B cell (primary cell): ENCODE data around the gene ADPRH. TPM values are rescaled to one million over a fixed set of nuclear protein-coding genes. Genes with fewer than 3 reads are reported as not detected.

Experiments
- ATAC-seq: fragments of 200-7000 bp; cut with Tn5 transposase; one replicate; pipeline ENCODE4 v1.10.0; 2021; ENCODE audit warnings: low read depth, mild to moderate bottlenecking, moderate number of reproducible peaks, moderate library complexity
- CTCF ChIA-PET: fragments of 350-600 bp; sonication (Branson Sonifier 250); formaldehyde crosslinking; loops from one replicate; lab custom pipeline; 2021; ENCODE audit warnings: antibody characterized with exemption, inconsistent platforms; lab: Charles Lee
- POLR2A ChIA-PET: fragments of 350-600 bp; sonication (Branson Sonifier 250); formaldehyde crosslinking; loops from one replicate; lab custom pipeline; 2021; ENCODE audit warnings: antibody characterized with exemption; lab: Charles Lee
- DNase-seq: peaks from one replicate; pipeline ENCODE4 v3.0.0; 2013
- H2AFZ ChIP-seq: 2 replicates; pipeline ENCODE4 v1.6.1; 2012; ENCODE audit warnings: mild to moderate bottlenecking, low read depth, low read length; ENCODE audit not compliant: insufficient read depth, poor library complexity, severe bottlenecking
- H3K27ac ChIP-seq, 2 donors: 1 replicate in 1 of 2; 2 replicates in 1 of 2; pipeline ENCODE4 v1.5.1; 2012 to 2013; ENCODE audit warnings: low read length in 2 of 2, mild to moderate bottlenecking in 2 of 2, moderate library complexity in 1 of 2
- H3K27me3 ChIP-seq, 4 experiments: fragments of 200-600 bp in 1 of 4; sonication (generic) in 1 of 4; replicated peaks in 1 of 4; 1 replicate in 2 of 4; 2 replicates in 2 of 4; pipeline versions ENCODE4 v1.6.1 to v1.7.0; 2013 to 2016; ENCODE audit warnings: low read length in 3 of 4, mild to moderate bottlenecking in 2 of 4, mixed read lengths in 1 of 4, moderate library complexity in 1 of 4; ENCODE audit not compliant: insufficient read depth in 4 of 4, control insufficient read depth in 3 of 4; ENCODE audit errors: control extremely low read depth in 1 of 4
- H3K36me3 ChIP-seq, 2 experiments: replicated peaks in 1 of 2; 1 replicate in 1 of 2; 2 replicates in 1 of 2; pipeline versions ENCODE4 v1.6.1 to v1.7.1; 2013; ENCODE audit warnings: low read length in 1 of 2; ENCODE audit not compliant: insufficient read depth in 2 of 2, control insufficient read depth in 1 of 2; ENCODE audit errors: control extremely low read depth in 1 of 2, extremely low read depth in 1 of 2
- H3K4me1 ChIP-seq, 2 donors: fragments of 200-600 bp in 1 of 2; sonication (generic) in 1 of 2; 1 replicate in 1 of 2; 2 replicates in 1 of 2; pipeline versions ENCODE4 v1.5.1 to v1.6.1; 2013 to 2017; ENCODE audit warnings: low read length in 2 of 2; ENCODE audit not compliant: control insufficient read depth in 2 of 2, insufficient read depth in 2 of 2
- H3K4me2 ChIP-seq: replicated peaks from 2 replicates; pipeline ENCODE3; 2012; ENCODE audit warnings: mild to moderate bottlenecking, low read depth, low read length; ENCODE audit not compliant: poor library complexity, severe bottlenecking
- H3K4me3 ChIP-seq, 5 experiments: fragments of 200-600 bp in 1 of 5; sonication (generic) in 1 of 5; 1 replicate in 3 of 5; 2 replicates in 2 of 5; pipeline versions ENCODE4 v1.5.1 to v1.7.0; 2011 to 2016; ENCODE audit warnings: low read length in 4 of 5, mild to moderate bottlenecking in 4 of 5, low read depth in 2 of 5, control low read depth in 1 of 5, moderate library complexity in 1 of 5; ENCODE audit not compliant: insufficient read depth in 1 of 5; ENCODE audit errors: control extremely low read depth in 1 of 5, extremely low read depth in 1 of 5
- H3K79me2 ChIP-seq: fragments of 200-600 bp; sonication (generic); one replicate; pipeline ENCODE4 v1.6.0; 2016; ENCODE audit warnings: low read length; ENCODE audit not compliant: control insufficient read depth, insufficient read depth
- H3K9ac ChIP-seq: fragments of 200-600 bp; sonication (generic); 2 replicates; pipeline ENCODE4 v1.6.1; 2017; ENCODE audit warnings: mild to moderate bottlenecking, low read length, moderate library complexity
- H3K9me3 ChIP-seq, 3 donors: one replicate each; pipeline versions ENCODE4 v1.6.1 to v1.7.1; 2013; ENCODE audit warnings: low read length in 2 of 3; ENCODE audit not compliant: control insufficient read depth in 2 of 3, insufficient read depth in 1 of 3; ENCODE audit errors: control extremely low read depth in 1 of 3
- H4K20me1 ChIP-seq: 2 replicates; pipeline ENCODE4 v1.6.0; 2012; ENCODE audit warnings: mild to moderate bottlenecking, low read length; ENCODE audit not compliant: insufficient read depth, control insufficient read depth, poor library complexity, severe bottlenecking
- H3K27ac Mint-ChIP-seq: one replicate; pipeline ENCODE4 v1.8.0; 2021; ENCODE audit warnings: mixed read lengths
- H3K27me3 Mint-ChIP-seq: one replicate; pipeline ENCODE4 v1.8.0; 2021; ENCODE audit warnings: mixed read lengths
- H3K4me1 Mint-ChIP-seq: one replicate; pipeline ENCODE4 v1.8.0; 2021; ENCODE audit warnings: mixed read lengths
- H3K4me3 Mint-ChIP-seq: one replicate; pipeline ENCODE4 v1.8.0; 2021; ENCODE audit warnings: mixed read lengths
- H3K9me3 Mint-ChIP-seq: one replicate; pipeline ENCODE4 v1.8.0; 2022; ENCODE audit warnings: mixed read lengths; ENCODE audit not compliant: insufficient read depth
- CTCF ChIP-seq: fragments of 200-600 bp; IDR thresholded peaks from one replicate; pipeline ENCODE4 v1.8.0; 2022; ENCODE audit warnings: antibody characterized with exemption, mild to moderate bottlenecking
- EZH2 ChIP-seq: IDR thresholded peaks from 2 replicates; pipeline ENCODE4 v1.6.1; 2012; ENCODE audit warnings: borderline replicate concordance, low read depth, mild to moderate bottlenecking, moderate library complexity, low read length; ENCODE audit not compliant: insufficient read depth, poor library complexity, severe bottlenecking
- WGBS: methylation state at CpG from one replicate; pipeline ENCODE4 v1.1.5; 2013; ENCODE audit warnings: missing lambda C conversion rate; ENCODE audit not compliant: insufficient coverage; 5-methylcytosine and 5-hydroxymethylcytosine counted together
- intact Hi-C: fragments of 100-400 bp; cut with micrococcal nuclease; formaldehyde crosslinking; loops from one replicate; pipeline ENCODE4 v1.10.0; 2022
- polyA plus RNA-seq: library from polyadenylated mRNA; depleted of rRNA; stranded (reverse); fragments of >200 nt; gene quantifications from 2 replicates; pipeline ENCODE4 v1.2.3, GENCODE V29; 2012
- total RNA-seq, 2 donors: library from RNA; stranded (reverse); fragments of 120-200 nt in 1 of 2; gene quantifications; 1 replicate in 1 of 2; 2 replicates in 1 of 2; pipeline versions ENCODE4 v1.2.3 to v1.2.4, GENCODE V29; 2013 to 2022

The ADPRH gene
- total and polyA plus RNA-seq, 2 donors (not counting 1 experiment from before 2014, with no cell fraction given) = 10.0 to 24.5 TPM

- 78% methylated on average over 3 of the region's 8 CpGs for WGBS
- intact Hi-C loops = no loop called here
These were observed 51.0 kb downstream of the ADPRH start for GRCh38 chr3:119630128-119630879.

More at GRCh38 chr3:119630128-119630879, 51.0 kb downstream of the ADPRH start:
- ChIA-PET POLR2A (no interaction called here), CTCF (no interaction called here)
- H3K4me1 ChIP-seq = peaks cover 29 to 30% of the 10 kb centered on the region in 2 donors
- no peaks in the 10 kb centered on the region for H4K20me1 ChIP-seq
- no peaks in the 10 kb centered on the region for H3K36me3 ChIP-seq
- Mint-ChIP-seq H3K27me3 (no peaks in the 10 kb centered on the region), H3K4me3 (no peak overlapping the region), H3K27ac (peak overlapping the region; percentile 63), H3K4me1 (peaks cover 45% of the 10 kb centered on the region), H3K9me3 (no peaks in the 10 kb centered on the region)
- no peak for DNase-seq
- H3K4me3 ChIP-seq = no peak overlapping the region
- TF ChIP-seq CTCF (no peak), EZH2 (no peak)
- no peaks in the 10 kb centered on the region for H3K27me3 ChIP-seq
- no peak overlapping the region for H3K4me2 ChIP-seq
- H3K9ac ChIP-seq = no peak overlapping the region
- H3K9me3 ChIP-seq = no peaks in the 10 kb centered on the region
- ATAC-seq = no peak
- H3K27ac ChIP-seq = no peak overlapping the region
- H3K79me2 ChIP-seq = no peaks in the 10 kb centered on the region
- no peak overlapping the region for H2AFZ ChIP-seq
